ENCODE data around the gene SIAH1. TPM values are rescaled to one million over a fixed set of nuclear protein-coding genes. Genes with fewer than 3 reads are reported as not detected.

The SIAH1 gene
- total and polyA plus RNA-seq, 10 of the 15 experiments (the other 5 are each of a cell fraction or from before 2014, with no cell fraction given), result 5.1 to 21.1 (median 13.9) TPM

- SMC1A ChIA-PET (ENCODE audit: uncharacterized antibody, unreplicated experiment), result no interaction called here
- H3K4me1 ChIP-seq (ENCODE audit: control insufficient read depth, insufficient read depth, low read length), result no peaks in the 10 kb centered on the region
- no peaks in the 10 kb centered on the region; a peak in 1 of 4 replicates for H3K36me3 ChIP-seq (ENCODE audit: control insufficient read depth in 2 of 2, insufficient read depth in 2 of 2, low read length in 1 of 2)
- H3K79me2 ChIP-seq (ENCODE audit: control insufficient read depth, insufficient read depth, low read length), result no peaks in the 10 kb centered on the region
- H3K27ac ChIP-seq (ENCODE audit: control insufficient read depth, insufficient read depth), result no peak overlapping the region
- no peaks in the 10 kb centered on the region for H3K9me3 ChIP-seq (replicated peaks; ENCODE audit: control insufficient read depth, insufficient read depth, low read length)
- no peak for ATAC-seq
- H4K20me1 ChIP-seq (ENCODE audit: control insufficient read depth, insufficient read depth), result no peaks in the 10 kb centered on the region
- RAD21 ChIA-PET (ENCODE audit: unreplicated experiment), result interaction anchor here (0.6 kb wide), 1 partner anchor 1238 kb away, joined by 3 read pairs; no protein-coding TSS in a partner anchor
- POLR2A ChIA-PET, result interaction anchor here (0.6 kb wide), 1 partner anchor 18 kb away, joined by 4 read pairs; no protein-coding TSS in a partner anchor
- no peak overlapping the region for H3K4me3 ChIP-seq
- CTCF ChIA-PET, result interaction anchor here (1.2 kb wide), 1 partner anchor 301 kb away, joined by 3 read pairs; no protein-coding TSS in a partner anchor
- no peak overlapping the region for H2AFZ ChIP-seq (ENCODE audit: control insufficient read depth, low read depth, low read length)
- in situ Hi-C loops (cut with MboI) (no loop called here), intact Hi-C loops (cut with micrococcal nuclease; ENCODE audit: unreplicated experiment) (no loop called here)
- no peak for FAIRE-seq
- BruUV-seq (replicated peaks), result no TSS peak
- no peak overlapping the region for H3K4me2 ChIP-seq (ENCODE audit: control insufficient read depth, insufficient read depth)
- 97% methylated on average over 4 of the region's 4 CpGs for WGBS (ENCODE audit: insufficient coverage, insufficient replicate concordance, low lambda C conversion rate, missing lambda C conversion rate)
- no peak for DNase-seq (ENCODE audit: low read depth, low spot score)
- no peaks in the 10 kb centered on the region for H3K27me3 ChIP-seq (replicated peaks in 1 of 2; ENCODE audit: control insufficient read depth in 2 of 2, insufficient read depth in 2 of 2, low read length in 1 of 2)
- TF ChIP-seq ZBTB4 (CRISPR knock-in tag; IDR thresholded peaks at IDR 0.05) (no peak), NR2F1 (conservative IDR thresholded peaks at IDR 0.05) (no peak), PAX5 (IDR thresholded peaks at IDR 0.05; ENCODE audit: borderline replicate concordance, low read depth, low read length) (no peak), E2F8 (IDR thresholded peaks at IDR 0.05; ENCODE audit: low read depth, partially characterized antibody) (no peak), ZNF687 (IDR thresholded peaks at IDR 0.05) (no peak), ATF7 (IDR thresholded peaks at IDR 0.05; ENCODE audit: low read depth) (no peak), RBBP5 (conservative IDR thresholded peaks at IDR 0.05) (no peak)
- H3K9ac ChIP-seq (ENCODE audit: control insufficient read depth, insufficient read depth, low read length), result no peak overlapping the region
These were observed 56.1 kb downstream of the SIAH1 start for GRCh38 chr16:48329138-48329537.

All from GM12878 (cell line).